ENCODE results near the gene DEGS1. TPM values are rescaled to one million over a fixed set of nuclear protein-coding genes. Genes with fewer than 3 reads are reported as not detected.

DEGS1 gene
- total RNA-seq, 1 experiment from 2014 or later = 59.8 TPM

DNA sequence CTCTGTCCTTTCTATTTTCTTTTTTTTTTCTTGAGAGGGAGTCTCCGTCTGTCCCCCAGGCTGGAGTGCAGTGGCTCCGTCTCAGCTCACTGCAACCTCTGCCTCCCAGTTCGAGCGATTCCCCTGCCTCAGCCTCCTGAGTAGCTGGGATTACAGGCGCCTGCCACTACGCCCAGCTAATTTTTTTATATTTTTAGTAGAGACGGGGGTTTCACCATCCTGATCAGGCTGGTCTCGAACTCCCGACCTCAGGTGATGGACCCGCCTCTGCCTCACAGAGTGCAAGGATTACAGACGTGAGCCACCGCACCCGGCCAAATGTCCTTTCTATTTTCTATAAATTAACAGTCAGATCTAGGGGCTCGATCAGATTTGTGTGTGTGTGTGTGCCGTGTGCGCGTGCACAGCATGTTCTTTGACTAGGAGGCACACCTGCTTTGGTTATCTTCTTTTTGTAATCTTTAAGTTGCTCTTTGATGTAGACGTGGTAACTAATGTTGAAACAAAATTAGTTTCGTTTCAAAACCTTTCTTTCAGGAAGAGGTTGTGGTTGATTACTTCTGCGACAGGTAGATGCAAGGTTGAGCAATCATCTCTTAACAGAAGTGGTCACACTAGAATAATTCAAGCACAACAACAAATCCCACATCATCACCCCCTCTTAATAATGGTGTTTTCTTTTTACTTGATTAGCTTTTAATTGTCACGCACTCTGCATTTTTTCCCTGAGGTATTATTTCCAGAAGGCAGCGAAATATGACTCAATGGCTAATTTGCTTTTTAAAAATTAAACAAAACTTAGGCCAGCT lies 779 bp upstream of the DEGS1 start:
- peak overlapping the region; percentile 73 to 81 for H3K4me3 Mint-ChIP-seq
- Histone ChIP-seq H3K27me3 (ENCODE audit: insufficient read depth, low read length) (no peaks in the 10 kb centered on the region), H2AFZ (ENCODE audit: low read length) (no peak overlapping the region), H3K4me1 (ENCODE audit: insufficient read depth, low read length) (no peaks in the 10 kb centered on the region), H3K27ac (ENCODE audit: insufficient read length, low read depth, low read length) (no peak overlapping the region), H2BK5ac (ENCODE audit: insufficient read length, low read length) (no peak overlapping the region), H3K23me2 (ENCODE audit: insufficient read length, low read depth, low read length, poor library complexity, severe bottlenecking) (peaks cover 11% of the 10 kb centered on the region), H2AK5ac (ENCODE audit: insufficient read length, low read length) (no peak overlapping the region), H3K14ac (ENCODE audit: insufficient read depth, low read length) (no peak overlapping the region), H2BK12ac (ENCODE audit: insufficient read length, low read depth, low read length) (no peak overlapping the region), H3K4me2 (ENCODE audit: insufficient read depth, insufficient read length, low read length) (peak overlapping the region; percentile 61), H4K8ac (replicated peaks; ENCODE audit: insufficient read length, low read depth, low read length) (no peak overlapping the region), H3K79me1 (ENCODE audit: insufficient read depth, low read depth, low read length, poor library complexity, severe bottlenecking) (no peaks in the 10 kb centered on the region), H4K20me1 (ENCODE audit: control insufficient read depth, insufficient read depth, insufficient read length) (no peaks in the 10 kb centered on the region), H4K5ac (ENCODE audit: insufficient read length, low read depth, low read length) (no peak overlapping the region), H3K9me3 (ENCODE audit: control insufficient read depth, low read depth, low read length) (no peaks in the 10 kb centered on the region), H3T11ph (ENCODE audit: low read length) (no peak overlapping the region), H3K56ac (ENCODE audit: insufficient read length, low read depth, low read length) (no peak overlapping the region), H2BK20ac (ENCODE audit: low read depth, low read length, poor library complexity, severe bottlenecking) (no peak overlapping the region), H3K23ac (ENCODE audit: insufficient read length, low read depth, low read length) (no peak overlapping the region), H2BK120ac (ENCODE audit: low read depth, low read length, poor library complexity, severe bottlenecking) (no peak overlapping the region), H3K79me2 (ENCODE audit: insufficient read depth, low read length) (peaks cover 11% of the 10 kb centered on the region; the same call in 1 of the 2 replicates), H4K91ac (ENCODE audit: insufficient read length, low read depth, low read length) (no peak overlapping the region), H3K4ac (ENCODE audit: low read depth, low read length) (no peak overlapping the region), H2BK15ac (ENCODE audit: low read depth, low read length) (no peak overlapping the region), H3K9ac (ENCODE audit: extremely low read depth, insufficient read length, low read length) (peak overlapping the region; percentile 13), H3K18ac (ENCODE audit: insufficient read length, low read depth, low read length) (no peak overlapping the region)
- peaks cover 25 to 37% of the 10 kb centered on the region in 2 experiments for H3K4me1 Mint-ChIP-seq
- WGBS (ENCODE audit: extremely low coverage, insufficient read length, low lambda C conversion rate) = no CpG with 5 or more reads among the region's 22 CpGs
- no peaks in the 10 kb centered on the region; the same call in 1 of the 2 replicates for H3K27me3 Mint-ChIP-seq (ENCODE audit: low read depth)
- peak overlapping the region; percentile 3 to 59 (median 39); a peak in 3 of 7 replicates for H3K27ac Mint-ChIP-seq
- TF ChIP-seq, protein P1, sequence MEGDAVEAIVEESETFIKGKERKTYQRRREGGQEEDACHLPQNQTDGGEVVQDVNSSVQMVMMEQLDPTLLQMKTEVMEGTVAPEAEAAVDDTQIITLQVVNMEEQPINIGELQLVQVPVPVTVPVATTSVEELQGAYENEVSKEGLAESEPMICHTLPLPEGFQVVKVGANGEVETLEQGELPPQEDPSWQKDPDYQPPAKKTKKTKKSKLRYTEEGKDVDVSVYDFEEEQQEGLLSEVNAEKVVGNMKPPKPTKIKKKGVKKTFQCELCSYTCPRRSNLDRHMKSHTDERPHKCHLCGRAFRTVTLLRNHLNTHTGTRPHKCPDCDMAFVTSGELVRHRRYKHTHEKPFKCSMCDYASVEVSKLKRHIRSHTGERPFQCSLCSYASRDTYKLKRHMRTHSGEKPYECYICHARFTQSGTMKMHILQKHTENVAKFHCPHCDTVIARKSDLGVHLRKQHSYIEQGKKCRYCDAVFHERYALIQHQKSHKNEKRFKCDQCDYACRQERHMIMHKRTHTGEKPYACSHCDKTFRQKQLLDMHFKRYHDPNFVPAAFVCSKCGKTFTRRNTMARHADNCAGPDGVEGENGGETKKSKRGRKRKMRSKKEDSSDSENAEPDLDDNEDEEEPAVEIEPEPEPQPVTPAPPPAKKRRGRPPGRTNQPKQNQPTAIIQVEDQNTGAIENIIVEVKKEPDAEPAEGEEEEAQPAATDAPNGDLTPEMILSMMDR (conservative IDR thresholded peaks at IDR 0.05) = no peak
- no peaks in the 10 kb centered on the region; a peak in 1 of 5 replicates for H3K9me3 Mint-ChIP-seq
- DNase-seq = no peak
- peaks cover 18 to 27% (median 19%) of the 10 kb centered on the region in 3 experiments for H3K36me3 Mint-ChIP-seq (ENCODE audit: insufficient read depth in 1 of 3, low read depth in 3 of 3)
